ENCODE results near the gene SYNRG. TPM values are rescaled to one million over a fixed set of nuclear protein-coding genes. Genes with fewer than 3 reads are reported as not detected.

SYNRG gene
- total RNA-seq, 2 donors from 2014 or later: 33.0 to 34.8 TPM

DNA sequence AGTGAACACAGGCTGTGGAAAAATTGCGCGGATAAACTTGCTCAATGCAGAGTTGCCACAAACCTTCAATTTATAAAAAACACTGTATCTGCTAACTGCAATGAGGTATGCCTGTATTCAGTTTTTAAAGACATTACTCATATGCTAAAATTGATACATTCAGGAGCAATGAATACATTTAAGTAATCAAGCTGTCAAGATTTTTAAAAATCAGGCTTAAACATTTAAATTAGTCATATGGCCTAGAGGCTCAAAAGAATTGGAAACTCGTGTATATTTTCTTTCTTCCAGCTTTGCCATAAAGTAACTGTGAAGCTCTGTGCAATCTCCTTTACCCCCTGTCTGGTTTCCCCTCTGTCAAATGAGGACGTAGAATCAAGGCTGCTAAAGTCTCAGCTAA is 4.1 kb downstream of the SYNRG start:
- DNase-seq (ENCODE audit: low spot score): no peak
- TF ChIP-seq POLR2A (IDR thresholded peaks at IDR 0.05): no peak
- TF ChIP-seq POLR2AphosphoS5 (IDR thresholded peaks at IDR 0.05): no peak
- TF ChIP-seq, protein P1, sequence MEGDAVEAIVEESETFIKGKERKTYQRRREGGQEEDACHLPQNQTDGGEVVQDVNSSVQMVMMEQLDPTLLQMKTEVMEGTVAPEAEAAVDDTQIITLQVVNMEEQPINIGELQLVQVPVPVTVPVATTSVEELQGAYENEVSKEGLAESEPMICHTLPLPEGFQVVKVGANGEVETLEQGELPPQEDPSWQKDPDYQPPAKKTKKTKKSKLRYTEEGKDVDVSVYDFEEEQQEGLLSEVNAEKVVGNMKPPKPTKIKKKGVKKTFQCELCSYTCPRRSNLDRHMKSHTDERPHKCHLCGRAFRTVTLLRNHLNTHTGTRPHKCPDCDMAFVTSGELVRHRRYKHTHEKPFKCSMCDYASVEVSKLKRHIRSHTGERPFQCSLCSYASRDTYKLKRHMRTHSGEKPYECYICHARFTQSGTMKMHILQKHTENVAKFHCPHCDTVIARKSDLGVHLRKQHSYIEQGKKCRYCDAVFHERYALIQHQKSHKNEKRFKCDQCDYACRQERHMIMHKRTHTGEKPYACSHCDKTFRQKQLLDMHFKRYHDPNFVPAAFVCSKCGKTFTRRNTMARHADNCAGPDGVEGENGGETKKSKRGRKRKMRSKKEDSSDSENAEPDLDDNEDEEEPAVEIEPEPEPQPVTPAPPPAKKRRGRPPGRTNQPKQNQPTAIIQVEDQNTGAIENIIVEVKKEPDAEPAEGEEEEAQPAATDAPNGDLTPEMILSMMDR (IDR thresholded peaks at IDR 0.05): no peak
- Histone ChIP-seq H3K4me1 (replicated peaks) (no peaks in the 10 kb centered on the region), H3K9me3 (no peaks in the 10 kb centered on the region), H3K27me3 (replicated peaks; ENCODE audit: insufficient read depth) (no peaks in the 10 kb centered on the region), H3K4me3 (no peak overlapping the region), H3K36me3 (no peaks in the 10 kb centered on the region), H3K27ac (no peak overlapping the region)
- WGBS: 73% methylated on average over 4 of the region's 4 CpGs
- intact Hi-C loops (cut with DNase I): no loop called here

GRCh38 chr17:37604556-37604955 is 4.7 kb downstream of the SYNRG start:
- Histone ChIP-seq H3K4me3 (no peak overlapping the region), H3K9me3 (no peaks in the 10 kb centered on the region), H3K27ac (no peak overlapping the region), H3K27me3 (replicated peaks; ENCODE audit: insufficient read depth) (no peaks in the 10 kb centered on the region), H3K4me1 (replicated peaks) (no peaks in the 10 kb centered on the region), H3K36me3 (no peaks in the 10 kb centered on the region)
- 85% methylated on average over 6 of the region's 6 CpGs for WGBS
- intact Hi-C loops (cut with DNase I): no loop called here
- no peak for DNase-seq (ENCODE audit: low spot score)
- TF ChIP-seq, protein P1 (IDR thresholded peaks at IDR 0.05): no peak
- no peak for TF ChIP-seq POLR2A (IDR thresholded peaks at IDR 0.05)
- no peak for TF ChIP-seq POLR2AphosphoS5 (IDR thresholded peaks at IDR 0.05)

- H3K36me3 ChIP-seq: no peaks in the 10 kb centered on the region
- no peaks in the 10 kb centered on the region for H3K4me1 ChIP-seq (replicated peaks)
- intact Hi-C loops (cut with DNase I): no loop called here
- no peaks in the 10 kb centered on the region for H3K27me3 ChIP-seq (replicated peaks; ENCODE audit: insufficient read depth)
- no peak for DNase-seq (ENCODE audit: low spot score)
- H3K9me3 ChIP-seq: no peaks in the 10 kb centered on the region
- no peak overlapping the region for H3K27ac ChIP-seq
- no peak overlapping the region for H3K4me3 ChIP-seq
- WGBS: 84% methylated on average over 2 of the region's 2 CpGs
- TF ChIP-seq POLR2AphosphoS5 (IDR thresholded peaks at IDR 0.05) (no peak), POLR2A (IDR thresholded peaks at IDR 0.05) (no peak)
- TF ChIP-seq, protein P1 (IDR thresholded peaks at IDR 0.05): no peak
Measured at GRCh38 chr17:37598145-37598544, 11.1 kb downstream of the SYNRG start.

GRCh38 chr17:37592291-37592690 is 16.9 kb downstream of the SYNRG start:
- Histone ChIP-seq H3K36me3 (no peaks in the 10 kb centered on the region), H3K4me3 (no peak overlapping the region), H3K27ac (no peak overlapping the region), H3K27me3 (replicated peaks; ENCODE audit: insufficient read depth) (no peaks in the 10 kb centered on the region), H3K9me3 (no peaks in the 10 kb centered on the region), H3K4me1 (replicated peaks) (no peaks in the 10 kb centered on the region)
- intact Hi-C loops (cut with DNase I): no loop called here
- TF ChIP-seq POLR2AphosphoS5 (IDR thresholded peaks at IDR 0.05) (no peak), POLR2A (IDR thresholded peaks at IDR 0.05) (no peak)
- TF ChIP-seq, protein P1 (IDR thresholded peaks at IDR 0.05): no peak
- DNase-seq (ENCODE audit: low spot score): no peak
- WGBS: 86% methylated on average over 6 of the region's 6 CpGs

DNA sequence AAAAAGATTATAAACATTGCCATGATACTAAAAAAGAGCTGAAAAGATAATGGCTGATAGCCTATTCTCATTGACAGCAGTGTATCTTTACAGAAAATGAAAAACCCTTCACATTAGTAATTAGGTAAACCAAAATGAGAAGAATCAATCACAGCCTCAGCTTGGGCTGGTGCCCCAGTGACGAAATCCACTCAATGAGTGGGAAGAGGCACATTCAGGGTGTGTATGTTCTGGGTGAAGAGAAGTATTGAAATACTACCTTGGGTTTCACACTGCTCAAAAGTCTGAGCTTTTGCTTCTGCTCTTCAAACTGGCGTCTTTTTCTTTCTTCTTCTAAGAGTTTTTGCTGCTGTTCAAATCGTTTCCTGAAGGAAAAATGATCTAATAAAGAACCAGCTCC is 24.2 kb downstream of the SYNRG start:
- no peaks in the 10 kb centered on the region for H3K9me3 ChIP-seq
- WGBS: 94% methylated on average over 3 of the region's 3 CpGs
- H3K27ac ChIP-seq: no peak overlapping the region
- no peak overlapping the region for H3K4me3 ChIP-seq
- intact Hi-C loops (cut with DNase I): no loop called here
- H3K27me3 ChIP-seq (replicated peaks; ENCODE audit: insufficient read depth): no peaks in the 10 kb centered on the region
- H3K4me1 ChIP-seq (replicated peaks): no peaks in the 10 kb centered on the region
- no peak for DNase-seq (ENCODE audit: low spot score)
- TF ChIP-seq POLR2AphosphoS5 (IDR thresholded peaks at IDR 0.05) (no peak), POLR2A (IDR thresholded peaks at IDR 0.05) (no peak)
- TF ChIP-seq, protein P1 (IDR thresholded peaks at IDR 0.05): no peak
- peaks cover 0 to 6% of the 10 kb centered on the region in 2 donors for H3K36me3 ChIP-seq
